Body of pancreas (tissue), 4 donors: Measurements from ENCODE around the gene ABCC3. TPM values are rescaled to one million over a fixed set of nuclear protein-coding genes. Genes with fewer than 3 reads are reported as not detected.

Experiments
- ATAC-seq: fragments of 150-250 bp; one replicate; pipeline ENCODE4 v1.9.1; 2016
- DNase-seq, 4 donors: peaks; one replicate each; pipeline ENCODE4 v3.0.0-alpha.2; 2019
- H3K27ac ChIP-seq, 4 donors: fragments of 200-600 bp; sonication (generic); 1 replicate in 3 of 4; 2 replicates in 1 of 4; pipeline versions ENCODE4 v1.5.1 to v1.6.1; 2016 to 2019; ENCODE audit warnings: mild to moderate bottlenecking in 1 of 4, mixed read lengths in 1 of 4, moderate library complexity in 1 of 4
- H3K27me3 ChIP-seq, 2 donors: fragments of 200-600 bp; sonication (generic); one replicate each; pipeline ENCODE4 v1.6.0; 2016; ENCODE audit warnings: mild to moderate bottlenecking in 1 of 2
- H3K36me3 ChIP-seq, 2 donors: fragments of 200-600 bp; sonication (generic); replicated peaks in 1 of 2; 2 replicates each; pipeline ENCODE4 v1.5.1; 2016; ENCODE audit warnings: low read depth in 2 of 2; ENCODE audit not compliant: insufficient read depth in 1 of 2
- H3K4me1 ChIP-seq: fragments of 200-600 bp; sonication (generic); one replicate; pipeline ENCODE4 v1.6.0; 2016
- H3K4me3 ChIP-seq, 2 donors: fragments of 200-600 bp; sonication (generic); 1 replicate in 1 of 2; 2 replicates in 1 of 2; pipeline ENCODE4 v1.5.1; 2016 to 2019
- H3K9me3 ChIP-seq, 3 donors: fragments of 200-600 bp; sonication (generic); 1 replicate in 2 of 3; 2 replicates in 1 of 3; pipeline ENCODE4 v1.5.1; 2016
- CTCF ChIP-seq, 7 experiments: fragments of 450-650 bp in 4 of 7; fragments of 200-600 bp in 3 of 7; sonication (generic) in 3 of 7; IDR thresholded peaks; one replicate each; pipeline ENCODE4 v1.5.1; 2016 to 2019; ENCODE audit warnings: antibody characterized with exemption in 7 of 7
- POLR2A ChIP-seq, 3 donors: fragments of 450-650 bp; IDR thresholded peaks; one replicate each; pipeline ENCODE4 v1.6.1; 2016; ENCODE audit warnings: antibody characterized with exemption in 3 of 3, mild to moderate bottlenecking in 2 of 3
- WGBS, 2 donors: methylation state at CpG; one replicate each; pipeline ENCODE4 v1.1.5; 2017; 5-methylcytosine and 5-hydroxymethylcytosine counted together
- intact Hi-C: fragments of 100-400 bp; cut with DNase I; formaldehyde crosslinking; loops from one replicate; pipeline ENCODE4 v1.15.1; 2023
- total RNA-seq, 2 donors: library from RNA; depleted of rRNA; stranded (reverse); fragments of >200 nt; gene quantifications; one replicate each; pipeline ENCODE4 v1.1.0, GENCODE V29; 2016

ABCC3 gene
- total RNA-seq, 2 donors from 2014 or later, result 130 to 163 TPM

- no peak for ATAC-seq
These were observed 25.8 kb upstream of the ABCC3 start for GRCh38 chr17:50608700-50609379.

GRCh38 chr17:50609380-50610074 is 25.2 kb upstream of the ABCC3 start:
- WGBS, 2 donors, result 84 to 85% methylated on average over 19 to 24 of the region's 24 CpGs
- Histone ChIP-seq H3K27me3 (no peaks in the 10 kb centered on the region), H3K4me1 (peaks cover 3% of the 10 kb centered on the region), H3K4me3 (no peak overlapping the region), H3K27ac (no peak overlapping the region), H3K9me3 (no peaks in the 10 kb centered on the region), H3K36me3 (no peaks in the 10 kb centered on the region)
- TF ChIP-seq CTCF (IDR thresholded peaks at IDR 0.05), result no peak
- TF ChIP-seq POLR2A (IDR thresholded peaks at IDR 0.05), result no peak
- DNase-seq, result no peak
- ATAC-seq, result no peak
- intact Hi-C loops, result loop anchor here (5.0 to 10.0 kb wide), 2 partner anchors 32 to 125 kb away; no protein-coding TSS in a partner anchor

More at GRCh38 chr17:50608700-50609379, 25.8 kb upstream of the ABCC3 start:
- H3K36me3 ChIP-seq, result no peaks in the 10 kb centered on the region
- no peak for DNase-seq
- no peak overlapping the region for H3K4me3 ChIP-seq
- TF ChIP-seq CTCF (IDR thresholded peaks at IDR 0.05) (no peak), POLR2A (IDR thresholded peaks at IDR 0.05) (no peak)
- no peaks in the 10 kb centered on the region for H3K27me3 ChIP-seq
- WGBS, 2 donors, result 72 to 73% methylated on average over 19 to 21 of the region's 22 CpGs
- no peaks in the 10 kb centered on the region for H3K9me3 ChIP-seq
- intact Hi-C loops, result no loop called here
- no peak overlapping the region for H3K27ac ChIP-seq
- peaks cover 8% of the 10 kb centered on the region for H3K4me1 ChIP-seq

- H3K4me3 ChIP-seq, result no peak overlapping the region
- no peaks in the 10 kb centered on the region for H3K9me3 ChIP-seq
- no peaks in the 10 kb centered on the region for H3K4me1 ChIP-seq
- no peaks in the 10 kb centered on the region for H3K27me3 ChIP-seq
- ATAC-seq, result no peak
- H3K36me3 ChIP-seq, result no peaks in the 10 kb centered on the region
- no peak for TF ChIP-seq POLR2A (IDR thresholded peaks at IDR 0.05)
- no peak for TF ChIP-seq CTCF (IDR thresholded peaks at IDR 0.05)
- intact Hi-C loops, result loop anchor here (5.0 to 10.0 kb wide), 2 partner anchors 34 to 127 kb away; no protein-coding TSS in a partner anchor
- no peak overlapping the region for H3K27ac ChIP-seq
- no peak for DNase-seq
- WGBS, 2 donors, result 64 to 81% methylated on average over 2 to 6 of the region's 6 CpGs
These were observed 23.0 kb upstream of the ABCC3 start for GRCh38 chr17:50611634-50612033.

GRCh38 chr17:50612281-50612680 is 22.4 kb upstream of the ABCC3 start:
- Histone ChIP-seq H3K4me1 (no peaks in the 10 kb centered on the region), H3K4me3 (no peak overlapping the region), H3K9me3 (no peaks in the 10 kb centered on the region), H3K27ac (no peak overlapping the region), H3K36me3 (no peaks in the 10 kb centered on the region), H3K27me3 (no peaks in the 10 kb centered on the region)
- ATAC-seq, result no peak
- WGBS, 2 donors, result 88 to 95% methylated on average over 6 to 12 of the region's 12 CpGs
- intact Hi-C loops, result loop anchor here (5.0 to 10.0 kb wide), 2 partner anchors 35 to 127 kb away; no protein-coding TSS in a partner anchor
- DNase-seq, result no peak
- TF ChIP-seq CTCF (IDR thresholded peaks at IDR 0.05) (no peak), POLR2A (IDR thresholded peaks at IDR 0.05) (no peak)
